GM18951 (cell line): ENCODE measurements around the gene PIGQ.
A peak's percentile ranks its signal among the peaks of the same experiment; 100 is the strongest.

Experiments
- POLR2A ChIP-seq: IDR thresholded peaks from 4 replicates; pipeline ENCODE4 v1.6.1; 2011; ENCODE audit warnings: mild to moderate bottlenecking; ENCODE audit not compliant: insufficient read length, insufficient read depth; ENCODE audit errors: extremely low read depth
- in situ Hi-C: fragments of 300-500 bp; cut with MboI; formaldehyde crosslinking; loops from one replicate; pipeline ENCODE4 v1.12.0; 2022; ENCODE audit warnings: low sequenced_read_pairs, mixed read lengths, inconsistent platforms; ENCODE audit not compliant: unreplicated experiment

PIGQ gene

DNA sequence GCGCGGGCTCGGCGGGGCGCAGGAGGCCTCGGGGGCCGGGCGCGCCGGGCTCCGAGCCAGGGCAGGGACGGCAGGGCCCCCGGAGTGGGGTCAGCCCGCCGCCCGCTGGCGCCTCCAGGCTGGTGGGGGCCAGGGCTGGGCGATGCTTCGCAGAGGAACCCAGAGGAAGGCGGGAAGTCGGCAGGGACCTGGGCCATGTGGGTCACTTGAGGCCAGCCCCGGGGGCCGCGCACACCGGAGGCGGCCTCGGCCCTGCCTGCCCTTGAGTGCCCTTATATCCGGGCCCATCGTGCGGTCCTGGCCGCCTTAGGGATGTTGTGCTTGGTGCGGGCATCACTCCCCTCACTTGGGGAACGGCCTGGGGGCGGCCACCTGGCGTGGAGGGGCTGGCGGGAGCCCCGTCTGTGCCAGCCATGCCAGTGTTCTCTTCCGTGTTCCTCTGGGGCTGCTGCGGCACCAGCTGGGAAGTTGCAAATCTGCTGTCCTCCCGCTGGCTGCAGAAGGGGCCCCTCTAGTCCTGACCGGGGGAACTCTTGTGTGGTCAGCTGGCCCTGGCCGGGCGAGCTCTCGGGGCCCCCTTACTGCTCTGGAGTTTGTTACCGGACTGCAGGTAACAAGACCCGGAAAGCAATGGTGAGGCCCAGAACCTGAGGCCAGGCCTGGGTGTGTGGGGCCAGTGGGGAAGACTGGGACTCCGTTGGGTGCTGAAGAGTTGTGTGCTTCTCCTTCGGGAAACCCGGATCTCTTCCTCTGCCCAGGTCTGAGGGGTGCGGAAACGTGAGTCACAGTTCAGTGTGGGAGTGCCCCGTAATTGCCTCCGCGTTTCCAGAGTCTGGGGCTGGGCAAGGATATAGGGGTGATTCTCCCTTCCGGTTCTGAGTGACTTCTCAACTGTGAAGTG lies 41.4 kb upstream of the PIGQ start:
- peak; percentile 4 for TF ChIP-seq POLR2A
- in situ Hi-C loops: no loop called here

DNA sequence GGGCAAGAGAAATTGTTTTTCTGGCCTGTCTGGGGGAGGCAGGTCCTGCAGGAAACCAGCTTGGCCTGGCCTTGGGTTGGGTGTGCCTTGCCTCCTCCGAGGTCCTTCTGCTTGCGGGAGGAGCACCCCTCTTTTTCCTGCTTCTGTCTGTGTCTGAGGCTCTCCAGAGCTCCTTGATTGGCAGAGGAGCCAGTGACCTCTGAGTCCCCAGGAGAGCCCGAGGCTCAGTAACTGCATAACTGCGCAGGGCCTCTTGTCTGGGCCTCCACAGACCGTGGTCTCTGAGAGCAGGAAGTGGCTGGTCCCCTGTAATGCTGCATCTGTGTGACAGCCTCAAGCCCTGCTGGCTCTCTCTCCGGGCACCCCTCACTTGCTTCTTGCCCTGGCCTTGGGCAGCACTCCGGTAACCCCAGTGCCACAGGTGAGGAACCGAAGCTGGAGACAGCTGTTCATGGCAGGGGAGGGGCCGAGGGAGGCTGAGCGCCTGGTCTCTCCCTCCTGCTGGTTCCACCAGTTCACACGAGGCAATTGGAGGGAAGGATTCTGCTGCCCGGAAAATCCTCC lies 40.7 kb upstream of the PIGQ start:
- no peak for TF ChIP-seq POLR2A
- in situ Hi-C loops: no loop called here

DNA sequence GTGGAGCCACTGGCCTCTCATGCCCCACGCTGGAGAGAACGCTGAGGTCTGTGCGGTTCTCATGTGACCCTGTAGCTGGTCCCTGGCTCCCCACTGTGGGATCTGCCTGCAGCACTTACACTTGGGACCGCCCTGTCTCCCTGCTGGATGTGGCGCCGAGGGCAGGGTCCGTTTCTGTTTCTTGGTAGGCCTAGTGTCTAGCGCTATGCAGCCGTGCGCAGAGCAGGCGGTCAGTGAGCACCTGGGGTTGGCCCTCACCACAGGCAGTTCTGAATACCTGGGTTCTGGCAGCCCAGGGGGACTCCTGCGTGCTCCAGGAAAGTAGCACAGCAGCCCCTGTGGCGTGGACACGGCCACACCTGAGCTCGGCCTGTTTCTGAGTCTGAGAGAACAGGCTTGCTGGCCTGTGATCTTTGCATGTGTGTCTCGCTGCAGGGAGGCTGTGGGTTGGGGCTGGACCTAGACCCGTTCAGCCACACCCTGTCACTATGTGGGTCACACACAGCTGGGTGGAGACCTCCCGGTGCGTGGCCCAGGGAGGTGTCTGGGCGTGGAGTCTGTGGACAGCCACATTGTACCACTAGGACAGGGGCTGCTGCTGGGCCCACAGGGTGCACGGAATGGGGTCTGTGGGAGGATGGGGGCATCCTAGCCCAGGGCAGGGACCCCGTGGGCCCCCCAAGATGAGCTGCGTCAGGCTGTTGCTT lies 39.5 kb upstream of the PIGQ start:
- TF ChIP-seq POLR2A: no peak
- in situ Hi-C loops: no loop called here

DNA sequence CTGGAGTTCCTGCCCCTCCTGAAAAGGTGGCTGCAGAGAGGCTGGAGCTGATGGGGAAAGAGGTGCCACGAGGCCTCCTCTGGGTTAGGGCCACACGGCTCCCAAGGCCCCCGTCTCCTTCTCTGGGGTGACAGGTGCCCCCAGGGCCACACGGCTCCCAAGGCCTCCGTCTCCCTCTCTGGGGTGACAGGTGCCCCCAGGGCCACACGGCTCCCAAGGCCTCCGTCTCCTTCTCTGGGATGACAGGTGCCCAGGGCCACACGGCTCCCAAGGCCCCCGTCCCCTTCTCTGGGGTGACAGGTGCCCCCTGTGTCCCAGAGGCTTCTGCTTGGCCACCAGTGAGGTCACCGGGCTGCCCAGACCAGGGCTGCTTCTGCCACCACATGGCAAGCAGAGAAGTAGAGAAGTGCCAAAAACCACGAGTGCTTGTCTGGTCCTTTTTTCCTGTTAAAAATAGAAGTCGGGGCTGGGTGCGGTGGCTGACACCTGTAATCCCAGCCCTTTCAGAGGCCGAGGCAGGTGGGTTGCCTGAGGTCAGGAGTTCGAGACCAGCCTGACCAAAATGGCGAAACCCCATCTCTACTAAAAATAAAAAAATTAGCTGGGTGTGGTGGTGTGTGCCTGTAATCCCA lies 38.2 kb upstream of the PIGQ start:
- in situ Hi-C loops: no loop called here

DNA sequence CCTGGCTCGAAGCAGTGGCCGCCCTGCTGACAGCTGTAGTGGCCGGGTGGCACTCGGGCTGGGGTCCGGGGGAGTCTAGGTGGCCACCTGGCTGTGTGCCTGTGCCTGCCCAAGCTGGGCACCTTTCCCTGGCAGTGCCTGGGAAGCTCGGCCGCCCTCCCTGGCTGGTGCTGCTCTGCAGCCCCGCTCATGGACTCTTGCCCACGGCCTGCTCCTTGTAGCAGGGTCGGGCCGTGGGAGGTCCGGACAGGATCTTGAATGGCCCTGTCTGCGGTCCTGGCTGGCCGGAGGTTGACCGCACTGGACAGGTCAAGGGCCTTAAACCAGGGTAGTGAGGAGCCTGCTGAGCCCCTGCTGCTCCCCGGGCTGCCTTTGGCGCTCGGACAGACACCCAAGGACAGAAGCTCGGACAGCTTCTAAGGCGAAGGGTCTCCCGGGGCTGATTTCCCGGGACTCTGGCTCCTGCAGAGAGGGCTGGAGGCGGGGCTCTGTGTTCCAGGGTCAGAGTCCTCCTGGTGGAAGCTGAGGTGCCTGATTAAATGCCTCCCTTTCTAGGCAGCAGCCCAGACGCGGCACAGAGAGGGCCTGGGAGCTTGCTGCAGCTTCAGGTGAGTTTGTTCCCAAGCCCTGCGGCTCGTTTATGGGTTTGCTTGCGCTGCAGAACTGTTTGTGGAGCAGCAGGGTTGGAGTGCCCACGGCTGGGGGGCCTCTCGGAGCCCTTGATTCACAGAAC lies 36.2 kb upstream of the PIGQ start:
- in situ Hi-C loops: no loop called here
- no peak for TF ChIP-seq POLR2A

More for the DNA sequence above, 38.2 kb upstream of the PIGQ start:
- no peak for TF ChIP-seq POLR2A

DNA sequence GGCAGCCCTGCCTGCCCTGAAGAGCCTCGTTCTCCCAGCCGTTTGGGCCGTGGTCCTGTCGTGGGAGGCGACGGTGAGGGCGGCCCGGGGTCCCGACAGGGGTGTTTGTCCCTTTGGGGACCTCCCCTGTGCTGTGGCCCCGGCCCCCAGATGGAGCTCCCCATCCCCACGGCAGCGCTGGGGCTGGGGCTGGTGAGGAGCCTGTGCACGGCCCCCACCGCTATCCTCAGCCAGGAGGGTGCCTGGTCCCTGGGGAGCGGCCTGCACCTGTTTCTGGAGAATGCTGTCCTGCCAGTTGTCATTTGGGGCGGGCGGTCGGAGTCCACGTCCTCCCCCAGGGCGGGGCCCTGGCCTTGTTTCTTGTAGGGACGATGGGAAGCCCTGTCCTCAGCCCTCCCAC lies 35.6 kb upstream of the PIGQ start:
- TF ChIP-seq POLR2A: no peak
- in situ Hi-C loops: no loop called here

DNA sequence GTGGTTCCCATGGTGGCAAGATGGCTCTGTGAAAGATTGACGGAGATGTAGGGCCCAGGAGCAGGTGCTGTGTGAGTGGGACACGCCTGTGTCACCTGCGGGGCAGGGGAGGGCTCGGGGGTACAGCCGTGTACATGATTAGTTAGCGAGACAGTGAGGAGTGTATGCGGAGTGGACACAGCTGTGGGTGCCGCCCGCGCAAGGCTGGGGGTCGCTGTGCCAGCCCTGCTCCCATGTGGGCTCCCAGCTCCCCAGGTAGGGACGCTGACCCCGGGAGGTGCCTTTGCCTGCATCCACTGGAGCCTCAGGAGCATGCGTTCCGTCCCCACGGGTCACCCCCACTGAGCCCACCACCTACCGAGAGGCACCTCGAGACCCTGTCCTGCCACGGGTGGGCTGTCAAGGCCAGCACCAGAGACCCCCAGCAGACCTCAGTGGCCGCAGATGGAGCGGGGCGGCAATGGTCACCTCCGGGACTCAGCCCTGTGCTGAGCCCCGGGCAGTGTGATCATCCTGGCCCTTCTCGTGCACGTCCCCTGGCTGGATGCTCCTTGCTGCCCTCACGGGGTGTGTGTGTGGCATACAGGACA lies 34.8 kb upstream of the PIGQ start:
- in situ Hi-C loops: no loop called here

DNA sequence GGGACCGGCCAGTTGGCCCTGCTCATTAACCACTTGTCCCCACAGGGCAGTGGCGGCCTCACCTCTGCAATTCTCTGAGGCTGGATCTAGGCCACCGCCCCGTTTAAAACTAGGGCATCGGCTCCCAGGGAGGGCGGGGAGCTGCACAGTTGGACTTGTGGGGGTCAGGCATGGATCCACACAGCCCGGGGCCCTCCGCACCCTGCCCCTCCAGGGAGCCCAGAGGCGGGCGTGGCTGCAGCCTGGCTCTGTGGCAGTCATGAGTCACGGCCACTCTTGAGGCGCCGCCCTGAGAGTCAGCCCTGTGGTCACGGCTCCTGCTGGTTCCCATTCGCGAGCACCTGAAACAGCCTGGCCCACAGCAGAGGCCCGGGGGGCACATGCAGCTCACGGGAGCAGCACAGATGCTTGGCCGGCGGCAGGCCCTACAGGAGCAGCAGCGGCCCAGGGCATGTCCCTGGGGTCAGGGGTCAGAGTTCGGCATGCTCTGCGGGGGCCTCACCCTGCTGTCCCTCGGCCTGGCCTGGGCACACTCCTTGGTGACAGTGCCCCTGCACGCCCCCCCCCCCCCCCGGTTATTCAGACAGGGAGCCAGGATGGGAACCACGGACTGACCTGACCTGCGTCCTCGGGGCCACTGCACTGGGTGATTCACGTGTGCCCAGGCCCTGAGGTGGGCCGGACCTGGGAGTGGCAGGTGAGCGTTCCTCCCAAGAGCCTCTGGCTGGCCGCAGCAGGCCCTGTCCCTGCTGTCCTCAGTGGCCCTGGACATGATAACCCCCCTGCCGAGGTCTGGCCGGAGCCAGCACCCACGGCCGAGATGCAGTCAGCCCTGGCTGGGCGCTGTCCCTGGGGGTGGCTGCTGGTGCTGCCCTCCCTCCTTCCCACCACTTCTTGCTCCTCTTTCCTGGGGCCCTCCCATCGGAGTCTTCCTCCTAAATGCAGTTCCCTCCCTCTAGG lies 34.0 kb upstream of the PIGQ start:
- in situ Hi-C loops: no loop called here
- TF ChIP-seq POLR2A: no peak

More for the DNA sequence above, 34.8 kb upstream of the PIGQ start:
- no peak for TF ChIP-seq POLR2A

DNA sequence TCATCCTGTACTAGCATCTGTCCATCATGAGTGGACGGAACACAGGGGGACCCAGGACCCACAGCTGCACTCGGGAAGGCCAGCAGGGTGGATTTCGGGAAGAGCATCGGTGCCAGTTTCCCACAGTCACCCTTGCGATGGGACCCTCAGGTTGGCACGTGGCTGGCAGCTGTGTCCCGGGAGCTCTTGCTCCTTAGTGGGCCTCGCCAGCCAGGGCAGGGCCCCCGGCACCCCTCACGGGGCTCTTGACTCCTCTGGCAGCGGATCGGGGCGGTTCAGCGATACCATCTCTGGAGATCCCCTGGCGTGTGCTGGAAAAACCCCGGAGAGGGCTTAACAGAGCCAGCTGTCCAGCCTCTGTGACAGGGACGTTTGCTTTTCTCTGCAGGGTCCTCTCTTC lies 33.0 kb upstream of the PIGQ start:
- TF ChIP-seq POLR2A: no peak
- in situ Hi-C loops: no loop called here

DNA sequence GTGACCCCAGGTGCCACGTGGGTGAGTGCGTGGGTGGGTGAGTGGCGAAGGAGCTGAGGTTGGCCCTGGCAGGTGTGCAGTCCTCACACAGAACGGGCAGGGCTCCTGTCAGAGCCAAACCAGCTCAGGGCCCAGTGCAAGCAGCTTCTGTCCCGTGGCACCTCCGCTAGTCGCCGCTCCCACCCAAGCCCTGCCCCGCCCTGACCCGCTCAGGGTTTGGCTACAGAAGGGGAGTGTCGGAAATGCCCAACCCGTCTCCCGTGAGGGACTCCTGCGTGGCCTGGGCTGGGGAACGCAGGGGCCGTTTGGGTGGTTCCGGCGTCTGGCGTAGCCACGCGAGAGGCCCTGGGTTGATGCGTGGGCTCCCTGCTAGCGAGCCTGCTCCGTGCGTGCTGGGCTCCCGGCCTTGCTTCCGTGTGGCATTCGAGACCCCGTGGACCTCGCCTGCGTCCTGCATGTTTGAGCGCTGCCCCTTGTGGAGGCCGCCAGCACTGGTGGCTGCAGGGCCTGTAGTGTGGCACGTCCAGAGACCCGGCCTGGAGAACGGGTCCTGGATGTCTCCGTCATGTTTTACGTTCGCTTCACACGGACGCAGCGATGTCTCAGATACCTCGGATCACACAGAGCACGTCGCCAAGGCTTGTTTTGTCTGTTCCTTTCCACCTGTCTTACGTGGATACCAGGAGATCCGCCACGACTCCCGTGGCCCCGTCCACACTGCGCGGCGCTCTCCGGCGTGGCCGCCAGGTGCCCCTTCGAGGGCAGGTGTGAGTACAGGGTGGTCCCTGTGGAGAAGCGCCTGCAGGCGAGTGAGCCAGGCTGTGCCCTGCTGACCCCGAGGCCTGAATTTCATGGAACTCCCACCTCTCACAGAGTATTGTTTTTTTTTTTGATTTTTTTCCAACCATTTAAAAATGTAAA lies 32.1 kb upstream of the PIGQ start:
- in situ Hi-C loops: no loop called here
- TF ChIP-seq POLR2A: no peak
